GM23338 (cell line): ENCODE measurements around the gene CCDC178. TPM values are rescaled to one million over a fixed set of nuclear protein-coding genes. Genes with fewer than 3 reads are reported as not detected.

Experiments used
- ATAC-seq: fragments of 200-7000 bp; cut with Tn5 transposase; 3 replicates; pipeline ENCODE4 v1.9.1; 2020
- DNase-seq: peaks from one replicate; pipeline ENCODE4 v3.0.0-alpha.2; 2015; ENCODE audit warnings: low spot score
- H2AFZ ChIP-seq: fragments of 200-600 bp; sonication (generic); 2 replicates; pipeline ENCODE4 v1.8.0; 2016; ENCODE audit warnings: antibody characterized with exemption, mild to moderate bottlenecking, moderate library complexity
- H3F3A ChIP-seq: fragments of 200-600 bp; sonication (generic); replicated peaks from 2 replicates; pipeline ENCODE4 v1.8.0; 2017; ENCODE audit warnings: antibody characterized with exemption, mixed run types, low read depth
- H3K27ac ChIP-seq: fragments of 200-600 bp; sonication (generic); 2 replicates; pipeline ENCODE4 v1.6.1; 2016; ENCODE audit warnings: low read depth
- H3K27me3 ChIP-seq: fragments of 200-600 bp; sonication (generic); 2 replicates; pipeline ENCODE4 v1.8.0; 2016; ENCODE audit warnings: mild to moderate bottlenecking, mixed run types, moderate library complexity; ENCODE audit not compliant: insufficient read depth
- H3K36me3 ChIP-seq: fragments of 200-600 bp; sonication (generic); 2 replicates; pipeline ENCODE4 v1.8.0; 2016; ENCODE audit warnings: mild to moderate bottlenecking; ENCODE audit not compliant: insufficient read depth
- H3K4me1 ChIP-seq: fragments of 200-600 bp; sonication (generic); 2 replicates; pipeline ENCODE4 v1.8.0; 2016; ENCODE audit warnings: mild to moderate bottlenecking, moderate library complexity; ENCODE audit not compliant: insufficient read depth
- H3K4me2 ChIP-seq: fragments of 200-600 bp; sonication (generic); 2 replicates; pipeline ENCODE4 v1.7.1; 2017; ENCODE audit warnings: mixed run types
- H3K4me3 ChIP-seq: fragments of 200-600 bp; sonication (generic); 2 replicates; pipeline ENCODE4 v1.6.1; 2016; ENCODE audit warnings: mixed run types
- H3K79me2 ChIP-seq: fragments of 200-600 bp; sonication (generic); replicated peaks from 2 replicates; pipeline ENCODE4 v1.8.0; 2017; ENCODE audit warnings: mild to moderate bottlenecking; ENCODE audit not compliant: insufficient read depth
- H3K9me2 ChIP-seq: fragments of 200-600 bp; sonication (generic); 2 replicates; pipeline ENCODE4 v1.8.0; 2017; ENCODE audit not compliant: insufficient read depth
- H4K20me1 ChIP-seq: fragments of 200-600 bp; sonication (generic); replicated peaks from 2 replicates; pipeline ENCODE4 v1.8.0; 2017; ENCODE audit warnings: mild to moderate bottlenecking; ENCODE audit not compliant: insufficient read depth
- H3K27ac Mint-ChIP-seq: 2 replicates; pipeline ENCODE4 v1.8.0; 2020; ENCODE audit warnings: inconsistent platforms, mild to moderate bottlenecking, moderate library complexity, mixed read lengths
- H3K27me3 Mint-ChIP-seq: 3 replicates; pipeline ENCODE4 v1.8.0; 2022; ENCODE audit warnings: low read depth, mild to moderate bottlenecking, moderate library complexity, mixed read lengths, inconsistent platforms; ENCODE audit not compliant: insufficient read depth, poor library complexity
- H3K36me3 Mint-ChIP-seq: 3 replicates; pipeline ENCODE4 v1.8.0; 2021; ENCODE audit warnings: low read depth, mild to moderate bottlenecking, inconsistent platforms, moderate library complexity, mixed read lengths
- H3K4me1 Mint-ChIP-seq: 3 replicates; pipeline ENCODE4 v1.8.0; 2020; ENCODE audit warnings: mild to moderate bottlenecking, inconsistent platforms, mixed read lengths
- H3K4me3 Mint-ChIP-seq: 3 replicates; pipeline ENCODE4 v1.8.0; 2021; ENCODE audit warnings: moderate library complexity, mild to moderate bottlenecking, inconsistent platforms, mixed read lengths
- H3K9me3 Mint-ChIP-seq: 3 replicates; pipeline ENCODE4 v1.8.0; 2020; ENCODE audit warnings: moderate library complexity, mild to moderate bottlenecking, inconsistent platforms, mixed read lengths
- JUNB ChIP-seq: IDR thresholded peaks from one replicate; pipeline ENCODE4 v1.6.1; 2016; ENCODE audit warnings: antibody characterized with exemption; ENCODE audit not compliant: unreplicated experiment
- NANOG ChIP-seq: IDR thresholded peaks from 2 replicates; pipeline ENCODE4 v1.6.1; 2016; ENCODE audit warnings: antibody characterized with exemption, borderline replicate concordance
- polyA plus RNA-seq: library from polyadenylated mRNA; unstranded; fragments of >200 nt; fragmentation: Nextera tagmentation; extraction: Ambion mirVana; gene quantifications from 2 replicates; pipeline ENCODE4 v1.2.1, GENCODE V29; 2016
- total RNA-seq: library from RNA; depleted of rRNA; stranded (reverse); fragments of >200 nt; shearing (Covaris generic); gene quantifications from 2 replicates; pipeline ENCODE4 v1.2.3, GENCODE V29; 2014
- TF ChIP-seq, protein P1 (sequence below), 2 experiments: fragments of 200-600 bp in 1 of 2; sonication (generic) in 1 of 2; conservative IDR thresholded peaks; 2 replicates each; pipeline versions ENCODE4 v1.5.1 to v1.6.1; 2016 to 2017; ENCODE audit warnings: antibody characterized with exemption in 2 of 2, low read depth in 2 of 2, mild to moderate bottlenecking in 2 of 2, moderate library complexity in 1 of 2
- TF ChIP-seq, protein P2 (sequence below): IDR thresholded peaks from one replicate; pipeline ENCODE4 v1.6.1; 2018; ENCODE audit warnings: antibody characterized with exemption; ENCODE audit not compliant: unreplicated experiment

CCDC178 gene
- total and polyA plus RNA-seq, 2 experiments from 2014 or later, result 0.17 to 0.24 TPM

DNA sequence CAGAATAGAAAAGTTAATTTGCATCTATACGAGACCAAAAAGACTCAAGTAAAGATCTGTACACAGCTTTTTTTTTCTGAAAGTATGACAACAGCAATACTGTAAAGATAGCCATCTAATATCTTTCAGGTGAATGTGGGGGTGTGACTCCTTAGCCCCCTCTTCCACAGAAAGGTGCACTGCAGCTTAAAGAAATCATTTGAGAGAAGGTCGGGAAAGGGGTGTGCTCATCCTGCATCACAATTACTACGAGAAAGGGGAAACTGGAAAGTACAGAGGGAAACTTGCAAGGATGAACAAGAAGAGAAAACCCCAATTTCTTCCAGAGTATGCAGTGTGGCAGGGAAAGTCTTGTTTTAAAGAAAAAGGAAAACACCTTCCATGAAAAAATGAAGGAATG lies 255.6 kb downstream of the CCDC178 start:
- no peak overlapping the region for H3K27ac Mint-ChIP-seq
- Histone ChIP-seq H4K20me1 (no peaks in the 10 kb centered on the region), H2AFZ (no peak overlapping the region; the same call in 1 of the 2 replicates), H3K9me2 (peaks cover 7% of the 10 kb centered on the region; the same call in 1 of the 2 replicates), H3K4me2 (no peak overlapping the region), H3K27ac (no peak overlapping the region), H3K36me3 (no peaks in the 10 kb centered on the region), H3K4me1 (0 out of 2 replicates have a peak, but pooled peaks cover 7% of the 10 kb centered on the region), H3K27me3 (no peaks in the 10 kb centered on the region), H3F3A (no peaks in the 10 kb centered on the region), H3K4me3 (no peak overlapping the region), H3K79me2 (no peaks in the 10 kb centered on the region)
- H3K9me3 Mint-ChIP-seq, result no peaks in the 10 kb centered on the region
- no peaks in the 10 kb centered on the region for H3K36me3 Mint-ChIP-seq
- H3K4me3 Mint-ChIP-seq, result no peak overlapping the region
- TF ChIP-seq, protein P1, sequence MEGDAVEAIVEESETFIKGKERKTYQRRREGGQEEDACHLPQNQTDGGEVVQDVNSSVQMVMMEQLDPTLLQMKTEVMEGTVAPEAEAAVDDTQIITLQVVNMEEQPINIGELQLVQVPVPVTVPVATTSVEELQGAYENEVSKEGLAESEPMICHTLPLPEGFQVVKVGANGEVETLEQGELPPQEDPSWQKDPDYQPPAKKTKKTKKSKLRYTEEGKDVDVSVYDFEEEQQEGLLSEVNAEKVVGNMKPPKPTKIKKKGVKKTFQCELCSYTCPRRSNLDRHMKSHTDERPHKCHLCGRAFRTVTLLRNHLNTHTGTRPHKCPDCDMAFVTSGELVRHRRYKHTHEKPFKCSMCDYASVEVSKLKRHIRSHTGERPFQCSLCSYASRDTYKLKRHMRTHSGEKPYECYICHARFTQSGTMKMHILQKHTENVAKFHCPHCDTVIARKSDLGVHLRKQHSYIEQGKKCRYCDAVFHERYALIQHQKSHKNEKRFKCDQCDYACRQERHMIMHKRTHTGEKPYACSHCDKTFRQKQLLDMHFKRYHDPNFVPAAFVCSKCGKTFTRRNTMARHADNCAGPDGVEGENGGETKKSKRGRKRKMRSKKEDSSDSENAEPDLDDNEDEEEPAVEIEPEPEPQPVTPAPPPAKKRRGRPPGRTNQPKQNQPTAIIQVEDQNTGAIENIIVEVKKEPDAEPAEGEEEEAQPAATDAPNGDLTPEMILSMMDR (conservative IDR thresholded peaks at IDR 0.05; ENCODE audit: low read depth in 2 of 2), result peak; percentile 44 to 65
- TF ChIP-seq, protein P2, sequence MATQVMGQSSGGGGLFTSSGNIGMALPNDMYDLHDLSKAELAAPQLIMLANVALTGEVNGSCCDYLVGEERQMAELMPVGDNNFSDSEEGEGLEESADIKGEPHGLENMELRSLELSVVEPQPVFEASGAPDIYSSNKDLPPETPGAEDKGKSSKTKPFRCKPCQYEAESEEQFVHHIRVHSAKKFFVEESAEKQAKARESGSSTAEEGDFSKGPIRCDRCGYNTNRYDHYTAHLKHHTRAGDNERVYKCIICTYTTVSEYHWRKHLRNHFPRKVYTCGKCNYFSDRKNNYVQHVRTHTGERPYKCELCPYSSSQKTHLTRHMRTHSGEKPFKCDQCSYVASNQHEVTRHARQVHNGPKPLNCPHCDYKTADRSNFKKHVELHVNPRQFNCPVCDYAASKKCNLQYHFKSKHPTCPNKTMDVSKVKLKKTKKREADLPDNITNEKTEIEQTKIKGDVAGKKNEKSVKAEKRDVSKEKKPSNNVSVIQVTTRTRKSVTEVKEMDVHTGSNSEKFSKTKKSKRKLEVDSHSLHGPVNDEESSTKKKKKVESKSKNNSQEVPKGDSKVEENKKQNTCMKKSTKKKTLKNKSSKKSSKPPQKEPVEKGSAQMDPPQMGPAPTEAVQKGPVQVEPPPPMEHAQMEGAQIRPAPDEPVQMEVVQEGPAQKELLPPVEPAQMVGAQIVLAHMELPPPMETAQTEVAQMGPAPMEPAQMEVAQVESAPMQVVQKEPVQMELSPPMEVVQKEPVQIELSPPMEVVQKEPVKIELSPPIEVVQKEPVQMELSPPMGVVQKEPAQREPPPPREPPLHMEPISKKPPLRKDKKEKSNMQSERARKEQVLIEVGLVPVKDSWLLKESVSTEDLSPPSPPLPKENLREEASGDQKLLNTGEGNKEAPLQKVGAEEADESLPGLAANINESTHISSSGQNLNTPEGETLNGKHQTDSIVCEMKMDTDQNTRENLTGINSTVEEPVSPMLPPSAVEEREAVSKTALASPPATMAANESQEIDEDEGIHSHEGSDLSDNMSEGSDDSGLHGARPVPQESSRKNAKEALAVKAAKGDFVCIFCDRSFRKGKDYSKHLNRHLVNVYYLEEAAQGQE, result no peak
- H3K27me3 Mint-ChIP-seq, result no peaks in the 10 kb centered on the region
- DNase-seq, result peak; percentile 66
- ATAC-seq, result peak; percentile 80
- peaks cover 4% of the 10 kb centered on the region; the same call in 1 of the 3 replicates for H3K4me1 Mint-ChIP-seq

DNA sequence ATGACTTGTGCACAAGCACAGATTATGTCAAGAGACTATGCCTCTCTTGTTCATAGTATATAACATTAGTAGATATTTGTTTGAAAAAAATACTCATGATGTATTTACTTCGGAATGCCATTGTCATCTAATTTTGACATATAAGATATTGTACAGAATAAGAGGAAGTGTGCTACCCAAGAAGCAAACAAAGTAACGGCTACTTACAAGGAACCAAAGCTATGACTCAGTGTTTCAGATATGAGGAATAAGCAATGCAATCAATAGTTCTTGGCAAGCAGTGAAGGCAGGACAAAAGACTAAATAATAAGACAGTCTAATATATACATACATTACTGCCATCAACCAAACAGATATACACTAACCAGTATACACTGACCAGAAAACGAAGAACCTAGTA lies 256.3 kb downstream of the CCDC178 start:
- ATAC-seq (no peak), DNase-seq (no peak)
- no peaks in the 10 kb centered on the region for H3K27me3 ChIP-seq
- H4K20me1 ChIP-seq, result no peaks in the 10 kb centered on the region
- H3K79me2 ChIP-seq, result no peaks in the 10 kb centered on the region
- Mint-ChIP-seq H3K27ac (no peak overlapping the region), H3K9me3 (no peaks in the 10 kb centered on the region), H3K36me3 (no peaks in the 10 kb centered on the region), H3K4me3 (no peak overlapping the region), H3K27me3 (no peaks in the 10 kb centered on the region), H3K4me1 (peaks cover 4% of the 10 kb centered on the region; the same call in 1 of the 3 replicates)
- H3K4me3 ChIP-seq, result no peak overlapping the region
- no peaks in the 10 kb centered on the region for H3K36me3 ChIP-seq
- H2AFZ ChIP-seq, result no peak overlapping the region
- no peak overlapping the region for H3K27ac ChIP-seq
- no peak overlapping the region for H3K4me2 ChIP-seq
- no peaks in the 10 kb centered on the region for H3F3A ChIP-seq
- no peak for TF ChIP-seq NANOG
- no peak for TF ChIP-seq JUNB
- TF ChIP-seq, protein P2, result no peak
- 0 out of 2 replicates have a peak, but pooled peaks cover 7% of the 10 kb centered on the region for H3K4me1 ChIP-seq
- H3K9me2 ChIP-seq, result peaks cover 7% of the 10 kb centered on the region; the same call in 1 of the 2 replicates
